SK-N-MC (cell line): Measurements from ENCODE around the gene ALDH3B2.
A peak's percentile ranks its signal among the peaks of the same experiment; 100 is the strongest.

Source experiments
- DNase-seq: peaks from one replicate; pipeline ENCODE4 v3.0.0-alpha.2; 2011; ENCODE audit warnings: low read depth, low spot score
- H3K27ac ChIP-seq: fragments of 200-600 bp; sonication (generic); 2 replicates; pipeline ENCODE4 v1.5.1; 2016; ENCODE audit warnings: mixed run types
- H3K36me3 ChIP-seq: fragments of 200-600 bp; sonication (generic); 2 replicates; pipeline ENCODE4 v1.6.1; 2017; ENCODE audit warnings: antibody characterized with exemption, low read length, mixed read lengths; ENCODE audit not compliant: insufficient read depth
- H3K4me3 ChIP-seq: fragments of 200-600 bp; sonication (generic); 2 replicates; pipeline ENCODE4 v1.5.1; 2016
- H3K9ac ChIP-seq: fragments of 200-600 bp; sonication (generic); 2 replicates; pipeline ENCODE4 v1.8.0; 2017; ENCODE audit warnings: mixed run types, mixed read lengths; ENCODE audit not compliant: insufficient read length
- H3K9me3 ChIP-seq: fragments of 200-600 bp; sonication (generic); 2 replicates; pipeline ENCODE4 v1.6.1; 2017; ENCODE audit warnings: low read depth, mild to moderate bottlenecking, antibody characterized with exemption, low read length, moderate library complexity, mixed read lengths
- EZH2 ChIP-seq: fragments of 200-600 bp; sonication (generic); IDR thresholded peaks from one replicate; pipeline ENCODE4 v1.6.1; 2017; ENCODE audit warnings: antibody characterized with exemption
- FOXP2 ChIP-seq: optimal IDR thresholded peaks from 2 replicates; pipeline ENCODE3; 2011; ENCODE audit warnings: mild to moderate bottlenecking, moderate library complexity; ENCODE audit not compliant: insufficient read depth; ENCODE audit errors: extremely low read length, control extremely low read depth
- POLR2AphosphoS5 ChIP-seq: IDR thresholded peaks from 2 replicates; pipeline ENCODE4 v1.6.1; 2012; ENCODE audit warnings: mild to moderate bottlenecking, low read depth, low read length, borderline replicate concordance

Gene ALDH3B2

DNA sequence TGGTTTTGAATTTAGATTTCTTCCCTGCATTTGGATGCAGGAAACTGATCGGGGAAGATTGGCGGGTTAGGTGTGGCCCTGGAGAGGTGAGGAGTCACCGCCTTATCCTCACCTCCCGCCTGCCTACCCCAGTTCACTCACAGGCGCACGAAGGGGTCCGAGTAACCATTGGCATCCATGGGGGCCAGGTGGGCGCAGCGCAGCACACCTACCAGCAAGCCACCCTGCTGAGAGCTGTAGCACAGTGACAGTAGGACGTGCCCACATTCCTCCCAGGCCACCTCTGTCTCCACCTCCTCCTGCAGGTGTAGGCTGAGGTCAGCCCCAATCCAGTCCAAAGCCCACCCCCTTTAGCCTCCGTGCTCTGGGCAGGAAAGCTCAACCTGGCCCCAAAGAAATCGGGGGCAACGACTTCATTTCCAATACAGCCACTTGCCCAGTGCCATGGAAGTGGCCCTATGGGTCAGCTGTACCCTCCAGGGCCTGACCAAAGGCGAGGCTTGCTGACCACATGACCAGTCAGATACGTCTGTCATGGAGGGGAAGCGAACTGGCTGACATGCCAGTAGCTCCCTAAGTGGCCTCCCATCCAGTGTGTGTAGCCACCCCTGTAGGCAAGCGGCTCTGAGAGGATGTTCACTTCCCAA lies 61.0 kb downstream of the ALDH3B2 start:
- no peaks in the 10 kb centered on the region for H3K9me3 ChIP-seq
- H3K4me3 ChIP-seq: peak overlapping the region; percentile 73
- H3K9ac ChIP-seq: no peak overlapping the region
- no peak for DNase-seq
- TF ChIP-seq EZH2 (no peak), FOXP2 (no peak), POLR2AphosphoS5 (no peak)
- H3K36me3 ChIP-seq: peaks cover 31% of the 10 kb centered on the region; the same call in 1 of the 2 replicates
- 0 out of 2 replicates have a peak overlapping the region, but pooled peaks have one; percentile 31 for H3K27ac ChIP-seq

DNA sequence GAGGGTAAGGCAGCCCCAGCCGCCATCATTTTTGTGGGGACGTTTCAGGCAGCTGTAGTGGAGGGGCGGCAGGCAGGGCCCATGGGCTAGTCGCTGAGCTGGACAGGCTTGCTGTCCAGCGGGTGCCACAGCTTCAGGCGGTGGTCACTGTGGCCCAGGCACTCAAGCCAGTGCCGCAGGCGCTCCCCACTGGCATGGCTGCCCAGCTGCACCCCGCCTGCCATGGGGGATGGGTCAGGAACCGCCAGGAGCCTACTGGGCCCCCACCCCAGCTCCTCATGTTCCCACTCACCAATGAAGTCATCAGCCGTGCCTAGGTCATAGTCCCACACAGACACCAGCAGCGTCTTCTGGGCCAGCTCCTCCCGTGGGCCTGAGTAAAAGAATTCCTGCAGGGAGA lies 61.7 kb downstream of the ALDH3B2 start:
- Histone ChIP-seq H3K9ac (no peak overlapping the region), H3K27ac (no peak overlapping the region), H3K9me3 (no peaks in the 10 kb centered on the region), H3K36me3 (peaks cover 31% of the 10 kb centered on the region; the same call in 1 of the 2 replicates), H3K4me3 (no peak overlapping the region)
- DNase-seq: no peak
- TF ChIP-seq EZH2: no peak
- TF ChIP-seq FOXP2: no peak
- no peak for TF ChIP-seq POLR2AphosphoS5
